GM10266 (cell line): Measurements from ENCODE around the gene BGN.

Experiments
- DNase-seq: peaks from one replicate; pipeline ENCODE4 v3.0.0; 2012; ENCODE audit errors: extremely low spot score
- CTCF ChIP-seq: IDR thresholded peaks from 2 replicates; pipeline ENCODE4 v1.5.1; 2012; ENCODE audit warnings: mild to moderate bottlenecking, low read depth; ENCODE audit not compliant: control insufficient read depth, insufficient read depth; ENCODE audit errors: missing control alignments

Gene BGN

GRCh38 chrX:153463031-153463430 lies 31.7 kb upstream of the BGN start:
- DNase-seq = no peak
- no peak for TF ChIP-seq CTCF

- no peak for DNase-seq
- TF ChIP-seq CTCF = no peak
These were observed 31.2 kb upstream of the BGN start for GRCh38 chrX:153463556-153463955.

GRCh38 chrX:153464116-153464515 lies 30.7 kb upstream of the BGN start:
- no peak for TF ChIP-seq CTCF
- no peak for DNase-seq

- no peak for DNase-seq
- TF ChIP-seq CTCF = no peak
These were observed 28.9 kb upstream of the BGN start for GRCh38 chrX:153465691-153466380.

GRCh38 chrX:153468008-153468580 lies 26.7 kb upstream of the BGN start:
- TF ChIP-seq CTCF = no peak
- no peak for DNase-seq

GRCh38 chrX:153469811-153470410 lies 24.9 kb upstream of the BGN start:
- no peak for DNase-seq
- TF ChIP-seq CTCF = no peak
